Measurements from ENCODE around the gene ANKRD6. TPM values are rescaled to one million over a fixed set of nuclear protein-coding genes. Genes with fewer than 3 reads are reported as not detected.

The ANKRD6 gene
- total RNA-seq, 2 experiments from 2014 or later = 9.1 TPM

- ATAC-seq = no peak
- ChIA-PET CTCF (interaction anchor here (1.3 to 2.7 kb wide), 2 partner anchors 16 to 43 kb away, joined by 3 to 8 read pairs; no protein-coding TSS in a partner anchor), POLR2A (no interaction called here)
- H3K36me3 Mint-ChIP-seq (ENCODE audit: low read depth) = no peaks in the 10 kb centered on the region
- H3K27me3 Mint-ChIP-seq (ENCODE audit: low read depth) = peaks cover 55% of the 10 kb centered on the region
- no peak overlapping the region for H3K4me3 Mint-ChIP-seq
- no peak overlapping the region for H3K27ac Mint-ChIP-seq
- peaks cover 14% of the 10 kb centered on the region for H3K4me1 Mint-ChIP-seq (ENCODE audit: low read depth)
- no peaks in the 10 kb centered on the region for H3K9me3 Mint-ChIP-seq (ENCODE audit: insufficient read depth)
- no peak for DNase-seq
Observed at GRCh38 chr6:89414215-89414614, 18.7 kb upstream of the ANKRD6 start.

GRCh38 chr6:89415185-89415584 is 17.8 kb upstream of the ANKRD6 start:
- peaks cover 14% of the 10 kb centered on the region for H3K4me1 Mint-ChIP-seq (ENCODE audit: low read depth)
- DNase-seq (no peak), ATAC-seq (no peak)
- CTCF ChIA-PET = interaction anchor here (0.9 to 2.7 kb wide), 2 partner anchors 16 to 39 kb away, joined by 4 to 8 read pairs; no protein-coding TSS in a partner anchor
- POLR2A ChIA-PET = no interaction called here
- peaks cover 53% of the 10 kb centered on the region for H3K27me3 Mint-ChIP-seq (ENCODE audit: low read depth)
- H3K4me3 Mint-ChIP-seq = no peak overlapping the region
- H3K9me3 Mint-ChIP-seq (ENCODE audit: insufficient read depth) = no peaks in the 10 kb centered on the region
- no peaks in the 10 kb centered on the region for H3K36me3 Mint-ChIP-seq (ENCODE audit: low read depth)
- H3K27ac Mint-ChIP-seq = no peak overlapping the region

DNA sequence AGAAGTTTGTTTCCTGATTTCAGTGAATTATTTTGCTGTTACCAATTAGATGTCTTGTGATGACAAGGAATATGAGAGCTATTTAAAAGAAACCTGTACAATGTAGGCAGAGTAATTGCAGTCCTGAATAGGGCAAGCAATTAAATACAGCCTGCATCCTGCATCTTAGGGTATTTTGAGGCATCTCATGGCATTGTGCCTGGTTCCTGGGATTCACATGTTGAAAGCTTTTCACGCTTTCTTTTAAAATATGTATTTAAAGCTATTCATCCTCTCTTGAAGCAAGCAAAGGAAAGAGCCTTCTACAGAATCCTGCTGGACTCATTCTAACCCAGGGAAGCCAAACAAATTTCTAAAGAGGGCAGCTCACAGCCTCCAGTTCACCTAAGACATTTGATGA is 16.2 kb upstream of the ANKRD6 start:
- Mint-ChIP-seq H3K4me3 (no peak overlapping the region), H3K9me3 (ENCODE audit: insufficient read depth) (no peaks in the 10 kb centered on the region), H3K4me1 (ENCODE audit: low read depth) (peaks cover 10% of the 10 kb centered on the region), H3K27ac (no peak overlapping the region), H3K36me3 (ENCODE audit: low read depth) (no peaks in the 10 kb centered on the region), H3K27me3 (ENCODE audit: low read depth) (peaks cover 44% of the 10 kb centered on the region)
- ChIA-PET POLR2A (no interaction called here), CTCF (interaction anchor here (1.2 to 2.7 kb wide), 5 partner anchors 16 to 49 kb away, joined by 3 to 12 read pairs (median 6); no protein-coding TSS in a partner anchor)
- DNase-seq (no peak), ATAC-seq (no peak)

GRCh38 chr6:89430201-89430962 is 2.6 kb upstream of the ANKRD6 start:
- peaks cover 35% of the 10 kb centered on the region for H3K27me3 Mint-ChIP-seq (ENCODE audit: low read depth)
- ChIA-PET POLR2A (interaction anchor here (0.6 kb wide), 1 partner anchor 145 kb away, joined by 3 read pairs; no protein-coding TSS in a partner anchor), CTCF (interaction anchor here (1.3 to 7.0 kb wide), 7 partner anchors 9 to 182 kb away, joined by 3 to 82 read pairs (median 5); no protein-coding TSS in a partner anchor)
- ATAC-seq (no peak), DNase-seq (no peak)
- no peaks in the 10 kb centered on the region for H3K36me3 Mint-ChIP-seq (ENCODE audit: low read depth)
- peaks cover 19% of the 10 kb centered on the region for H3K4me1 Mint-ChIP-seq (ENCODE audit: low read depth)
- no peak overlapping the region for H3K27ac Mint-ChIP-seq
- H3K4me3 Mint-ChIP-seq = no peak overlapping the region
- no peaks in the 10 kb centered on the region for H3K9me3 Mint-ChIP-seq (ENCODE audit: insufficient read depth)

DNA sequence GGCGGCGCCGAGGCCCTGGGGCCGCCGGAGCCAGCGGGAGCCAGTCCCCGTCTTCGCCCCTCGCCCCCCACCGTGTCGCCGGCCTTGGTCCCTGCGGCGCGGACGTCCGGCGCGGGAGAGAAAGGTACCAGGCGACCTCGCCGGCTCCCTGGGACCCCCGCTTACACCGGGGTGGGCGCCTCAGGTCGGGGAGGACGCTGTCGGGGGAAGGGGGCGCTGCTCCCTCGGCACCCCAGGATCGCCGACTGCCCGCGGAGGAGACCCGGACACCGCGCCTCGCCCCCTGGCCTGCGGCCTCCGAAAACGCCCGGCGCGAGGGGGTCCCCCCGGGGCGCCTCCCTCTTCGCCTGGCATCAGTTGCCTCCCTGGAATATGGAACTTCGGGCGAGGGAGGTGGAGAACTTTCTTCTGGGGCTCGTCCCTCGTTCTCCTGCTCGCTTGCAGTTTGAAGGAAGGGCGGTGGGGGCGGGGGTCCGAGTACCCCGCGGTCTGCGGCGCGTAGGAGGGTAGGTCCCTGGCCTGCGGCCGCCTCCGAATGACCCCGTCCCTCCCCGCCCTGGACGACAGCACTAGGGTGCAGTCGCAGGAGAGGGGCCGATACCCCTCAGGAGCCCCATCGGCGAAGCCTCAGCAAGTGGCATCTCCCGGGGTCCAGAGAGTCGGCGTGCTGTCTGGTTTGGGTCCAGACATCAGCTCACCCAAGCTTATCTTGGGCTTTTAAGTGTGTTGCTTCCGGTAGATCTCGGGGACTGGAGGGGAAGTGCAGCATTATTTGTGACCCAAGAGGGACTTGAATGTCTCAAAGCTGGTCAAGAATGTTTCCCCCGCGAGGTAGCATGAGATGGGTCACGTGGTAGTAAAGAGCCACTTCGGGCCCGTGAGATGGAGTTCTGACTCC is 549 bp downstream of the ANKRD6 start:
- ATAC-seq = peak; percentile 34
- no peaks in the 10 kb centered on the region for H3K9me3 Mint-ChIP-seq (ENCODE audit: insufficient read depth)
- peaks cover 28% of the 10 kb centered on the region for H3K4me1 Mint-ChIP-seq (ENCODE audit: low read depth)
- H3K36me3 Mint-ChIP-seq (ENCODE audit: low read depth) = no peaks in the 10 kb centered on the region
- peak overlapping the region; percentile 79 for H3K4me3 Mint-ChIP-seq
- CTCF ChIA-PET = interaction anchor here (0.7 to 7.0 kb wide), 19 partner anchors 7 to 1046 kb away, joined by 3 to 82 read pairs (median 5); no protein-coding TSS in a partner anchor
- POLR2A ChIA-PET = no interaction called here
- peak; percentile 42 for DNase-seq
- peaks cover 35% of the 10 kb centered on the region for H3K27me3 Mint-ChIP-seq (ENCODE audit: low read depth)
- H3K27ac Mint-ChIP-seq = peak overlapping the region; percentile 70

DNA sequence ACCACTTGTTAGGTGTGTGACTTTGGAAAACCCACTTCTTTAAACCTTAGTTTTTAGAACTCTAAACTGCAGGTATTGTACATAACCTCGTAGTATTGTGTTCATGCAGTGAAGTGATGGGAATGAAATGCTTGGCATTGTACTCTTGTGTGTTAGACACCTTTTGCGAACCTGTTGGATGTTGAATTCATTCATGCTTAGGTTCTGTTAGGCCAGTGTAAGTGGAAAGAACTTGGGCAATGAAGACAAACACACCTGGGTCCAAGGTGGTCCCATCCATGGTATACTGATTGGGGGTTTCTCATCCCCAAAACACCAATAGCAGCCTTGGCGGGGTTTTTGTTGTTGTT is 1.2 kb downstream of the ANKRD6 start:
- Mint-ChIP-seq H3K27me3 (ENCODE audit: low read depth) (peaks cover 34% of the 10 kb centered on the region), H3K36me3 (ENCODE audit: low read depth) (no peaks in the 10 kb centered on the region), H3K9me3 (ENCODE audit: insufficient read depth) (no peaks in the 10 kb centered on the region), H3K4me3 (peak overlapping the region; percentile 79), H3K4me1 (ENCODE audit: low read depth) (peaks cover 28% of the 10 kb centered on the region), H3K27ac (peak overlapping the region; percentile 70)
- ChIA-PET POLR2A (no interaction called here), CTCF (interaction anchor here (0.7 to 1.6 kb wide), 7 partner anchors 9 to 205 kb away, joined by 3 to 6 read pairs (median 4); no protein-coding TSS in a partner anchor)
- ATAC-seq (no peak), DNase-seq (no peak)

- Mint-ChIP-seq H3K4me1 (ENCODE audit: low read depth) (peaks cover 28% of the 10 kb centered on the region), H3K4me3 (no peak overlapping the region), H3K27me3 (ENCODE audit: low read depth) (peaks cover 31% of the 10 kb centered on the region), H3K9me3 (ENCODE audit: insufficient read depth) (no peaks in the 10 kb centered on the region), H3K27ac (no peak overlapping the region), H3K36me3 (ENCODE audit: low read depth) (no peaks in the 10 kb centered on the region)
- ATAC-seq = no peak
- ChIA-PET POLR2A (no interaction called here), CTCF (interaction anchor here (0.6 to 1.6 kb wide), 2 partner anchors 164 to 170 kb away, joined by 3 read pairs; no protein-coding TSS in a partner anchor)
- DNase-seq = no peak
Observed at GRCh38 chr6:89434954-89435353, 2.0 kb downstream of the ANKRD6 start.

- Mint-ChIP-seq H3K9me3 (ENCODE audit: insufficient read depth) (no peaks in the 10 kb centered on the region), H3K27me3 (ENCODE audit: low read depth) (peaks cover 23% of the 10 kb centered on the region), H3K27ac (no peak overlapping the region), H3K4me3 (no peak overlapping the region), H3K4me1 (ENCODE audit: low read depth) (peaks cover 28% of the 10 kb centered on the region), H3K36me3 (ENCODE audit: low read depth) (no peaks in the 10 kb centered on the region)
- ChIA-PET CTCF (interaction anchor here (1.0 to 1.5 kb wide), 4 partner anchors 19 to 357 kb away, joined by 3 to 6 read pairs (median 3); no protein-coding TSS in a partner anchor), POLR2A (no interaction called here)
- ATAC-seq (no peak), DNase-seq (no peak)
Observed at GRCh38 chr6:89436226-89436625, 3.3 kb downstream of the ANKRD6 start.

GRCh38 chr6:89438248-89438647 is 5.3 kb downstream of the ANKRD6 start:
- H3K4me1 Mint-ChIP-seq (ENCODE audit: low read depth) = peaks cover 20% of the 10 kb centered on the region

GRCh38 chr6:89439014-89439413 is 6.1 kb downstream of the ANKRD6 start:
- H3K9me3 Mint-ChIP-seq (ENCODE audit: insufficient read depth) = no peaks in the 10 kb centered on the region
- H3K36me3 Mint-ChIP-seq (ENCODE audit: low read depth) = no peaks in the 10 kb centered on the region
- DNase-seq (no peak), ATAC-seq (no peak)
- ChIA-PET CTCF (no interaction called here), POLR2A (no interaction called here)
- H3K4me3 Mint-ChIP-seq = no peak overlapping the region
- peaks cover 16% of the 10 kb centered on the region for H3K4me1 Mint-ChIP-seq (ENCODE audit: low read depth)
- H3K27ac Mint-ChIP-seq = no peak overlapping the region
- H3K27me3 Mint-ChIP-seq (ENCODE audit: low read depth) = peaks cover 20% of the 10 kb centered on the region

More at GRCh38 chr6:89438248-89438647, 5.3 kb downstream of the ANKRD6 start:
- Mint-ChIP-seq H3K36me3 (ENCODE audit: low read depth) (no peaks in the 10 kb centered on the region), H3K4me3 (no peak overlapping the region), H3K9me3 (ENCODE audit: insufficient read depth) (no peaks in the 10 kb centered on the region), H3K27me3 (ENCODE audit: low read depth) (peaks cover 24% of the 10 kb centered on the region), H3K27ac (no peak overlapping the region)
- ATAC-seq = no peak
- CTCF ChIA-PET = interaction anchor here (0.9 to 1.4 kb wide), 4 partner anchors 66 to 456 kb away, joined by 3 to 5 read pairs (median 4); no protein-coding TSS in a partner anchor
- no peak for DNase-seq
- POLR2A ChIA-PET = interaction anchor here (0.8 kb wide), 1 partner anchor 358 kb away, joined by 3 read pairs; the partner anchor contains the start of gene PNRC1

DNA sequence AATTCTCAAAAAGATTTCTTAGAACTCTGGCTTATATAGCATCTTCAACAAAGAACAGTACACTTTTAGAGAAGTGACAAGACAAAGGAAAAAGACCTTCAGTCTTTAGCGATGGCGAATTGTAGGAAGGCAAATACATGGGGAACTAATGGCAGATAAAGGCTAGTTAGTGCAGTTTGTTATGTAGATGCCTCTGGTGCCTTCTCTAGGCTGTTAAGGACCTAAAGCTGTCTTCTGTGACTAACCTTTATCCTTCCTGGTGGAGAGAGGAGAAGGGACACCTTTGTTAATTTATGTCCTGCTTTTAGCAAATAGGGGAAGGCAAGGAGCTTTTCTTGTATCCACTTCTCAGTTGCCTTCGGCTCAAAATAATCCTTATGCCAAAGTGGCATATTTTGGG is 7.2 kb downstream of the ANKRD6 start:
- H3K4me1 Mint-ChIP-seq (ENCODE audit: low read depth) = peaks cover 11% of the 10 kb centered on the region
- ATAC-seq (no peak), DNase-seq (no peak)
- CTCF ChIA-PET = interaction anchor here (0.9 kb wide), 2 partner anchors 8 to 169 kb away, joined by 3 read pairs; partner anchors contain the start of gene ANKRD6
- POLR2A ChIA-PET = no interaction called here
- H3K36me3 Mint-ChIP-seq (ENCODE audit: low read depth) = no peaks in the 10 kb centered on the region
- peaks cover 16% of the 10 kb centered on the region for H3K27me3 Mint-ChIP-seq (ENCODE audit: low read depth)
- H3K9me3 Mint-ChIP-seq (ENCODE audit: insufficient read depth) = no peaks in the 10 kb centered on the region
- H3K27ac Mint-ChIP-seq = no peak overlapping the region
- H3K4me3 Mint-ChIP-seq = no peak overlapping the region

All from activated CD8-positive, alpha-beta T cell treated with anti-CD3 and anti-CD28 coated beads, Interleukin-2, amount 10 ng/mL, durations not matched to agents 7 days and 5 days (primary cell).